ENCODE results near the gene MPPED1.
A peak's percentile ranks its signal among the peaks of the same experiment; 100 is the strongest.

MPPED1 gene

GRCh38 chr22:43479301-43479950 is 67.6 kb downstream of the MPPED1 start:
- Histone ChIP-seq H3K4me1 (ENCODE audit: control insufficient read depth in 5 of 5, insufficient read depth in 5 of 5, low read length in 5 of 5) (no peaks in the 10 kb centered on the region), H3K9ac (ENCODE audit: low read length in 5 of 5) (no peak overlapping the region), H3K9me3 (ENCODE audit: control insufficient read depth in 5 of 5, low read length in 5 of 5) (no peaks in the 10 kb centered on the region), H3K27ac (ENCODE audit: low read depth, low read length) (no peak overlapping the region), H3K27me3 (ENCODE audit: control insufficient read depth in 5 of 5, insufficient read depth in 4 of 5, low read length in 5 of 5) (peaks cover 4 to 23% (median 9%) of the 10 kb centered on the region in 5 donors), H3K4me3 (ENCODE audit: low read depth in 1 of 5, low read length in 5 of 5) (no peak overlapping the region), H3K36me3 (ENCODE audit: control insufficient read depth in 5 of 5, insufficient read depth in 5 of 5, low read length in 5 of 5) (no peaks in the 10 kb centered on the region)

- H3K9me3 ChIP-seq (ENCODE audit: control insufficient read depth in 5 of 5, low read length in 5 of 5), result no peaks in the 10 kb centered on the region
- no peak overlapping the region for H3K9ac ChIP-seq (ENCODE audit: low read length in 5 of 5)
- peaks cover under 1 to 28% (median 9%) of the 10 kb centered on the region in 5 donors for H3K27me3 ChIP-seq (ENCODE audit: control insufficient read depth in 5 of 5, insufficient read depth in 4 of 5, low read length in 5 of 5)
- H3K27ac ChIP-seq (ENCODE audit: low read depth, low read length), result no peak overlapping the region
- no peaks in the 10 kb centered on the region for H3K36me3 ChIP-seq (ENCODE audit: control insufficient read depth in 5 of 5, insufficient read depth in 5 of 5, low read length in 5 of 5)
- no peak overlapping the region for H3K4me3 ChIP-seq (ENCODE audit: low read depth in 1 of 5, low read length in 5 of 5)
- H3K4me1 ChIP-seq (ENCODE audit: control insufficient read depth in 5 of 5, insufficient read depth in 5 of 5, low read length in 5 of 5), result no peaks in the 10 kb centered on the region
These were observed 68.1 kb downstream of the MPPED1 start for GRCh38 chr22:43479962-43480361.

- Histone ChIP-seq H3K27me3 (ENCODE audit: control insufficient read depth in 5 of 5, insufficient read depth in 4 of 5, low read length in 5 of 5) (peaks cover 8 to 37% (median 23%) of the 10 kb centered on the region in 5 donors), H3K36me3 (ENCODE audit: control insufficient read depth in 5 of 5, insufficient read depth in 5 of 5, low read length in 5 of 5) (no peaks in the 10 kb centered on the region), H3K9ac (ENCODE audit: low read length in 5 of 5) (no peak overlapping the region), H3K9me3 (ENCODE audit: control insufficient read depth in 5 of 5, low read length in 5 of 5) (no peaks in the 10 kb centered on the region), H3K4me3 (ENCODE audit: low read depth in 1 of 5, low read length in 5 of 5) (peak overlapping the region in 3 of 5 donors; percentile 22 to 50 (median 46)), H3K27ac (ENCODE audit: low read depth, low read length) (no peak overlapping the region), H3K4me1 (ENCODE audit: control insufficient read depth in 5 of 5, insufficient read depth in 5 of 5, low read length in 5 of 5) (no peaks in the 10 kb centered on the region)
These were observed 69.9 kb downstream of the MPPED1 start for GRCh38 chr22:43481568-43482317.

- H3K9ac ChIP-seq (ENCODE audit: low read length in 5 of 5), result no peak overlapping the region
- H3K4me1 ChIP-seq (ENCODE audit: control insufficient read depth in 5 of 5, insufficient read depth in 5 of 5, low read length in 5 of 5), result no peaks in the 10 kb centered on the region
- H3K27me3 ChIP-seq (ENCODE audit: control insufficient read depth in 5 of 5, insufficient read depth in 4 of 5, low read length in 5 of 5), result peaks cover 8 to 40% (median 27%) of the 10 kb centered on the region in 5 donors
- no peak overlapping the region for H3K27ac ChIP-seq (ENCODE audit: low read depth, low read length)
- H3K36me3 ChIP-seq (ENCODE audit: control insufficient read depth in 5 of 5, insufficient read depth in 5 of 5, low read length in 5 of 5), result no peaks in the 10 kb centered on the region
- H3K9me3 ChIP-seq (ENCODE audit: control insufficient read depth in 5 of 5, low read length in 5 of 5), result no peaks in the 10 kb centered on the region
- H3K4me3 ChIP-seq (ENCODE audit: low read depth in 1 of 5, low read length in 5 of 5), result no peak overlapping the region
These were observed 70.5 kb downstream of the MPPED1 start for GRCh38 chr22:43482318-43482625.

GRCh38 chr22:43483266-43483665 is 71.5 kb downstream of the MPPED1 start:
- Histone ChIP-seq H3K9ac (ENCODE audit: low read length in 5 of 5) (no peak overlapping the region), H3K27me3 (ENCODE audit: control insufficient read depth in 5 of 5, insufficient read depth in 4 of 5, low read length in 5 of 5) (peaks cover 16 to 46% (median 36%) of the 10 kb centered on the region in 5 donors), H3K4me1 (ENCODE audit: control insufficient read depth in 5 of 5, insufficient read depth in 5 of 5, low read length in 5 of 5) (no peaks in the 10 kb centered on the region), H3K9me3 (ENCODE audit: control insufficient read depth in 5 of 5, low read length in 5 of 5) (no peaks in the 10 kb centered on the region), H3K36me3 (ENCODE audit: control insufficient read depth in 5 of 5, insufficient read depth in 5 of 5, low read length in 5 of 5) (no peaks in the 10 kb centered on the region), H3K4me3 (ENCODE audit: low read depth in 1 of 5, low read length in 5 of 5) (no peak overlapping the region), H3K27ac (ENCODE audit: low read depth, low read length) (no peak overlapping the region)

GRCh38 chr22:43483669-43484068 is 71.9 kb downstream of the MPPED1 start:
- peaks cover 17 to 47% (median 36%) of the 10 kb centered on the region in 5 donors for H3K27me3 ChIP-seq (ENCODE audit: control insufficient read depth in 5 of 5, insufficient read depth in 4 of 5, low read length in 5 of 5)
- no peak overlapping the region for H3K27ac ChIP-seq (ENCODE audit: low read depth, low read length)
- no peaks in the 10 kb centered on the region for H3K9me3 ChIP-seq (ENCODE audit: control insufficient read depth in 5 of 5, low read length in 5 of 5)
- no peak overlapping the region for H3K9ac ChIP-seq (ENCODE audit: low read length in 5 of 5)
- no peaks in the 10 kb centered on the region for H3K36me3 ChIP-seq (ENCODE audit: control insufficient read depth in 5 of 5, insufficient read depth in 5 of 5, low read length in 5 of 5)
- H3K4me1 ChIP-seq (ENCODE audit: control insufficient read depth in 5 of 5, insufficient read depth in 5 of 5, low read length in 5 of 5), result no peaks in the 10 kb centered on the region
- H3K4me3 ChIP-seq (ENCODE audit: low read depth in 1 of 5, low read length in 5 of 5), result no peak overlapping the region

- no peaks in the 10 kb centered on the region for H3K9me3 ChIP-seq (ENCODE audit: control insufficient read depth in 5 of 5, low read length in 5 of 5)
- H3K4me1 ChIP-seq (ENCODE audit: control insufficient read depth in 5 of 5, insufficient read depth in 5 of 5, low read length in 5 of 5), result no peaks in the 10 kb centered on the region
- no peak overlapping the region for H3K27ac ChIP-seq (ENCODE audit: low read depth, low read length)
- no peaks in the 10 kb centered on the region for H3K36me3 ChIP-seq (ENCODE audit: control insufficient read depth in 5 of 5, insufficient read depth in 5 of 5, low read length in 5 of 5)
- H3K4me3 ChIP-seq (ENCODE audit: low read depth in 1 of 5, low read length in 5 of 5), result no peak overlapping the region
- H3K9ac ChIP-seq (ENCODE audit: low read length in 5 of 5), result no peak overlapping the region
- H3K27me3 ChIP-seq (ENCODE audit: control insufficient read depth in 5 of 5, insufficient read depth in 4 of 5, low read length in 5 of 5), result peaks cover 21 to 50% (median 36%) of the 10 kb centered on the region in 5 donors
These were observed 72.4 kb downstream of the MPPED1 start for GRCh38 chr22:43484227-43484626.

- H3K27me3 ChIP-seq (ENCODE audit: control insufficient read depth in 5 of 5, insufficient read depth in 4 of 5, low read length in 5 of 5), result peaks cover 23 to 50% (median 36%) of the 10 kb centered on the region in 5 donors
- H3K9ac ChIP-seq (ENCODE audit: low read length in 5 of 5), result no peak overlapping the region
These were observed 73.8 kb downstream of the MPPED1 start for GRCh38 chr22:43485502-43486089.

GRCh38 chr22:43487311-43488030 is 75.7 kb downstream of the MPPED1 start:
- Histone ChIP-seq H3K9me3 (ENCODE audit: control insufficient read depth in 5 of 5, low read length in 5 of 5) (no peaks in the 10 kb centered on the region), H3K36me3 (ENCODE audit: control insufficient read depth in 5 of 5, insufficient read depth in 5 of 5, low read length in 5 of 5) (no peaks in the 10 kb centered on the region), H3K4me1 (ENCODE audit: control insufficient read depth in 5 of 5, insufficient read depth in 5 of 5, low read length in 5 of 5) (no peaks in the 10 kb centered on the region), H3K27ac (ENCODE audit: low read depth, low read length) (no peak overlapping the region), H3K4me3 (ENCODE audit: low read depth in 1 of 5, low read length in 5 of 5) (no peak overlapping the region), H3K9ac (ENCODE audit: low read length in 5 of 5) (no peak overlapping the region), H3K27me3 (ENCODE audit: control insufficient read depth in 5 of 5, insufficient read depth in 4 of 5, low read length in 5 of 5) (peaks cover 26 to 44% (median 34%) of the 10 kb centered on the region in 5 donors)

More at GRCh38 chr22:43485502-43486089, 73.8 kb downstream of the MPPED1 start:
- H3K9me3 ChIP-seq (ENCODE audit: control insufficient read depth in 5 of 5, low read length in 5 of 5), result no peaks in the 10 kb centered on the region
- H3K4me3 ChIP-seq (ENCODE audit: low read depth in 1 of 5, low read length in 5 of 5), result no peak overlapping the region
- H3K36me3 ChIP-seq (ENCODE audit: control insufficient read depth in 5 of 5, insufficient read depth in 5 of 5, low read length in 5 of 5), result no peaks in the 10 kb centered on the region
- H3K4me1 ChIP-seq (ENCODE audit: control insufficient read depth in 5 of 5, insufficient read depth in 5 of 5, low read length in 5 of 5), result no peaks in the 10 kb centered on the region
- no peak overlapping the region for H3K27ac ChIP-seq (ENCODE audit: low read depth, low read length)

Data from subcutaneous abdominal adipose tissue (tissue), 5 donors.